ENCODE results near the gene PCCB.
"Not testable (repeated sequence)": the region's sequence is repeated elsewhere in the genome, so short reads cannot be mapped to it uniquely, and the experiment has no call there.

Gene PCCB

GRCh38 chr3:136263251-136263650 is 13.1 kb downstream of the PCCB start:
- DNase-seq = no peak

DNA sequence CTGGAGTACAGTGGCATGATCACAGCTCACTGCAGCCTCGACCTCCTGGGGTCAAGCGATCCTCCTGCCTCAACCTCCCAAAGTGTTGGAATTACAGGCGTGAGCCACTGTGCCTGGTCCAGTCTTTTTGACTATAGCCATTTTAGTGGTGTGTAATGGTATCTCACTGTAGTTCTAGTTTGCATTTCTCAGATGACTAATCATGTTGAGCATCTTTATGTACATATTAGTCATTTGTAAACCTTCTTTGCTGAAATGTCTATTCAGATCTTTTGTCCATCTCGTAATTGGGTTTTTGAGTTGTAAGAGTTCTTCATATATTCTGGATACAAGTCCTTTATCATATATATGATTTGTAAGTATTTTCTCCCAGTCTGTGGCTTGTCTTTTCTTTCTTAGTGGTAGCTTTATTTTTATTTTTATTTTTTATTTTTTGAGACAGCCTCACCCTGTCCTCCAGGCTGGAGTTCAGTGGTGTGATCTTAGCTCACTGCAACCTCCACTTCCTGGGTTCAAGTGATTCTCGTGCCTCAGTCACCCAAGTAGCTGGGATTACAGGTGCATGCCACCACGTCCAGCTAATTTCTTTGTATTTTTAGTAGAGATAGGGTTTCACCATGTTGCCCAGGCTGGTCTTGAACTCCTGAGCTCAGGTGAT is 16.5 kb downstream of the PCCB start:
- peak; percentile 3 to 23 for DNase-seq

- no peak for DNase-seq
These were observed 17.1 kb downstream of the PCCB start for GRCh38 chr3:136267235-136267634.

GRCh38 chr3:136270179-136270578 is 20.0 kb downstream of the PCCB start:
- no peak for DNase-seq

DNA sequence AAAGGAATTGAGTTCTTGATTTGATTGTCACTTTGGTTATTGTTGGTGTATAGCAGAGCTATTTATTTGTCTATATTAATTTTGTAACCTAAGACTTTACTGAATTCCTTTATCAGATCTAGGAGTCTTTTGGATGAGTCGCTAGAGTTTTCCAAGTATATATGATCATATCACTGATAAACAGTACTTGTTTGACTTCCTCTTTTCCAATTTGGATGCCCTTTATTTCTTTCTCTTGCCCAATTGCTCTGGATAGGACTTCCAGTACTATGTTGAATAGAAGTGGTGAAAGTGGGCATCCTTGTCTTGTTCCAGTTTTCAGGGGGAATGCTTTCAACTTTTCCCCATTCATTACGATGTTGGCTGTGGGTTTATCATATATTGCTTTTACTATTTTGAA is 21.5 kb downstream of the PCCB start:
- not testable (repeated sequence) for DNase-seq

DNA sequence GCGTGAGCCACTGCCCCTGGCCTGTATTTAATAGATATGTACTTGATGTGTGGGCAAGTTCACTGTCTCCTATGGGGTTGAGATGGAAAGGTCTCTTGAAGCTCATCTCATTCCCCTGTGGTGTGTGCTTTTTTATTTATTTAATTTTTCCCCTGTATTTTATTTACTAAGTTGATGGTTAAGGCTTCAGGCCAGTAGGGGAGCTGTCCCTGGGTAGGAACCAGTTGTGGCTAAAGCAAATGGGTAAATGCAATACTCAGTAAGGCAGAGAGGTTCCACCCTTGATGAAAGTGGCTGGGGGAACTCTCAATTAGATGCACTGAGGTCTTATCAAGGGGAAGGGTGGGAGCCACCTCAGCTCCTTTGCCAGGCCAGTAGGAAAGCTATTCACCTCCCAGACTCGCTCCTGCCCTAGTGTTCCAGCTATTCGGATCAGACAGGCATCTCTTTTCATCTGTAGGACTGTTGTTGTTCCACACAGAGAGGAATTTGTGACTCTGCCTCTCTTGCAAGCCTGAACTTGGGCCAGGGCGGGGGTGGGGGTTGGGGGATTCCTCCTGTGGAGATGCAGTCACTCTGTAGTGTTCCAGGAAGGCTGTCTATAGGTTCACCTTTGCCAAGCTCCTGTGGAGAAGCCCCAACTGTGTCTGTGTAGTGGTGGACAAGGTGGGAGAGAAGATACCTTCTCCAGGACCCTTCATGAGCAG is 26.1 kb downstream of the PCCB start:
- no peak for DNase-seq

DNA sequence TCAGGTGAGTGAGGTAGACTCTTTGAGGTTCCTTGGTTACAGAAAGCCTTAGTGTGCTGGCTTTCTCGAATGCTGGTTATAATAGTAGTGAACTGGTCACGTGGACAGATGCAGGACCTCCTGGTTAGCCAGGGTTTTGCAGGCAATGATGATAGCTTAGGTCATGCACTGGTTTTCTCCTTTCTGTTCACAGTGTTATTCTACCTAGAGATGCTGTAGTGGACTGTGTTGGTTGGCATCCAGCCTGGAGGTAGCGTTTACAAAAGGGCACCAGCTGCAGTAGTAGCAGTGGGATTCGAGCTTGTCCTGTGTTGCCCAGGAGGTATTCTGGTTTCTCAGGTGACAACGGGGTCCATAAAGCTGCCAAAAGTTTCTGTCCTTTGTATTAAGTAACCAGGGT is 27.0 kb downstream of the PCCB start:
- DNase-seq = no peak

- DNase-seq = no peak
These were observed 27.5 kb downstream of the PCCB start for GRCh38 chr3:136277634-136278033.

DNA sequence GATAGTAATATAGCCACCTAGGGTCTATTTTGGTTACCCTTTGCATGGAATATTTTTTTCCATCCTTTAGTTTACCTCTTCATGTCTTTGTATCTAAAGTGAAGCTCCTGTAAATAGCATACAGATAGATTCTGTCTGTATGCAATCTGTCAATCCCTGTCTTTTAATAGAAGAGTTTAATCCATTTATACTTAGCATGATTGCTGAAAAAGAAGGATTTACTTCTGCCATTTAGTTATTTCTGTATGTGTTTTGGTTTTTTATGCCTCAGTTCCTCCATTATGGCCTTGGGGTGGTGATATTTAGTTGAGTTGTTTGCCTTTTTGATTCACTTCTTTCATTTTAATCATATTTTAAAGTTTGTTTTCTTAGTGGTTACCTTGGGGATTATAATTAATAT is 29.0 kb downstream of the PCCB start:
- no peak for DNase-seq

DNA sequence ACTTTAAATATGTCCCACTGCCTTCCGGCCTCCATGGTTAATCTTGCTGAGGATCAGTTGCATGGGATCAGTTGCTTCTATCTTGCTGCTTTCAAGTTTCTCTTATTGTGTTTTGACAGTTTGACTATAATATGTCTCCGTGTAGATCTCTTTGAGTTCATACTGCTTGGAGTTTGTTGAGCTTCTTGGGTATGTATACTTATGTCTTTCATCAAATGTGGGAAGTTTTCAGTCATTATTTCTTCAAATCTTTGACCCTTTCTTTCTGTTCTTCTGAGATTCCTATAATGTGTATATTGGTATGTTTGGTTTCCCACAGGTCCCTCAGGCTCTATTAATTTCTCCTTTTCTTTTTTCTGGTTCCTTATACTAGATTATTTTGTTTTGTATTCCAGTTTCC is 30.8 kb downstream of the PCCB start:
- no peak for DNase-seq

- no peak for DNase-seq
These were observed 31.9 kb downstream of the PCCB start for GRCh38 chr3:136281966-136282520.

DNA sequence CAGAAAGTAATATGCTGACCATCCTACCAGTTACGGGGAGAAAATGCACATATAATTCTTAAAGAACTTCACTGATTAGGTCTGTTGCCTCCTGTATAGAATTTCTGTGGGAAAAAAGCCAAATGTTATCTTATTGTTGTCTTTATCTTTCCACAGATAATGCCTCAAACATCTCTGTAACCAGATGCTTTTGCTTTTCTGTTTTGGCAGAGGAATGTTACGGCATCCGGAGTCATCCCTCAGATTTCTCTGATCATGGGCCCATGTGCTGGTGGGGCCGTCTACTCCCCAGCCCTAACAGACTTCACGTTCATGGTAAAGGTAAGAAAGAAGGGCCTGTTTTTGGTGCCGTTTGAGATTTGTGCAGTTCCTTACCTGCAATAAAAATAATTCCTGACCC is 33.5 kb downstream of the PCCB start:
- DNase-seq = no peak

DNA sequence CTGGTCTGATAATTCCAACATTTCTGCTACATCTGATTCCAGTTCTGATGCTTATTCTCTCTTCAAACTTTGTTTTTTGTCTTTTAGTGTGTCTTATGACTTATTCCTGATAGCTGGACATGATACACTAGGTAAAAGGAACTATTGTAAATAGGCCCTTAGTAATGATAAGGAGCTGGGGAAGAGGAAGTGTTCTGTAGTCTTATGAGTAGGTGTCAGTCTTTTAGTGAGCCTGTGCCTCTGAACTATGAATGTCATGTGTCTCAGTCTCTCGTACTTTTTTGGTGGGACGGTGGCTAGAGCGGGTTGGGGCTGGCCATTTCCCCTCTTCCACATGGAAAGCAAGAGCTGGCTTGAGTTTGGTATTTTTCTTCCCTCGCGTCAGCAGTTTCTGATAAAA is 41.2 kb downstream of the PCCB start:
- DNase-seq = no peak

GRCh38 chr3:136292500-136292899 is 42.4 kb downstream of the PCCB start:
- no peak for DNase-seq

- no peak for DNase-seq
These were observed 43.1 kb downstream of the PCCB start for GRCh38 chr3:136293279-136293678.

- DNase-seq = no peak
These were observed 44.0 kb downstream of the PCCB start for GRCh38 chr3:136294176-136294575.

GRCh38 chr3:136296960-136297359 is 46.8 kb downstream of the PCCB start:
- DNase-seq = no peak

DNA sequence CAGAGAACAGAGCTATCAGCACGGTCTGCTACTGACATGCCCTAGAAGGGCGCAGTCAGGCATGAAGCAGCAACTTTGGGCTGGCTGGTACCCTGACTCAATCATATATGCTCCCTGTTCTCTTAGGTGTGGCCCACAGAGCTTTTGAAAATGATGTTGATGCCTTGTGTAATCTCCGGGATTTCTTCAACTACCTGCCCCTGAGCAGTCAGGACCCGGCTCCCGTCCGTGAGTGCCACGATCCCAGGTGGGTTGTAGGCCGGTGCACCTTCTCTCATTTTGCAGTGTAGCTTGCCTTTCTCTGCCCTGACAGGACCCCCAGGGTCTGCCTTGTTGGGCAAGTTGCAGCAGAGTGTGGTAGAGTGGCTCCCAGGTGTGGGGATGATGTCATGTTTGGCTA is 47.7 kb downstream of the PCCB start:
- DNase-seq = no peak

DNA sequence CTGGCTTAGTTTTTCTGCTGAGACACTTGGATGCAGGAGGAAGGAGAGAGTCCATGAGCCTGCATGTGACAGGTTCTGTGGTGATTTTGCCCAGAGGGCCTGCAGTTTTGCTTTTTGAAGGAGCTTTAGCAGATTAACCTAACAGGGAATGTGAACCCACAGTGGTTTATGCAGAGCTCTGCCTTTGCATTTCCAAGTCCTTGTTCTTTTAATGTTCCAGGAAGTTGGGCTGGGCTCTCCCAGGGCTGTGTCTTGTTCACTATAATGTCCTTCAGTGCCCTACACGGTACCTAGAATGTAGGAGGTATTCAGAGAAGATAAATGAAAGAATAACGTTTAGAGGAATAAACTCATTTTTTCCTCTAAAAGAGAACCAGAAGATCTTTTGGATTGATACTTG is 50.3 kb downstream of the PCCB start:
- DNase-seq = no peak

- DNase-seq = peak in 1 of 2 experiments; percentile 4
These were observed 55.7 kb downstream of the PCCB start for GRCh38 chr3:136305879-136306278.

DNA sequence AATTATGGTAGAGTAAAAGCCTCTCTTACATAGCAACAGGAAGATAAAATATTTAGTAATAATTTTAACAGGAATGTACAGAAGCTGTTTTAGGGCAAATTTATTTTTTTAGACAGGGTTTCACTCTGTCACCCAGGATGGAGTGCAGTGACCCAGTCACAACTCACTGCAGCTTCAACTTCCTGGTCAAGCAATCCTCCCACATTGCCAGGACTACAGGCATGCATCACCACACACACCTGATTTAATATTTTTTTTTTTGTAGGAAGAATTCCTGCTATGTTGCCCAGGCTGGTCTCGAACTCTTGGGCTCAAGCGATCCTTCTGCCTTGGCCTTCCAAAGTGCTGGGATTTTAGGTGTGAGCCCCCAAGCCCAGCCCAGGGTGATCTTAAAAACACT is 61.1 kb downstream of the PCCB start:
- no peak for DNase-seq

DNA sequence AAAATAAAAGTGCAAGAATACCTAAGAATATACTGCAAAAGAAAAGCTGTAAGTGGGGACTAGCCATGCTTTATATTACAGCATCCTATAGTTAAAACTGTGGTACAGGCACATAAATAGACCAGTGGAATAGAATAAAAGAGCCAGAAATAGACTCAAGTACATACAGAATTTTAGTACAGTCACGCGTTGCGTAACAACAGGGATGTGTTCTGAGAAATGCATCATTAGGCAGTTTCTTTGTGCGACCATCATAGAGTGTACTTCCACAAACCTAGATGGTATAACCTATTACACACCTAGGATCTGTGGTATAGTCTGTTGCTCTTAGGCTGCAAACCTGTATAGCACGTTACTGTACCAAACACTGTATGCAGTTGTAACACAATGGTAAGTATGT is 61.8 kb downstream of the PCCB start:
- DNase-seq = no peak

DNA sequence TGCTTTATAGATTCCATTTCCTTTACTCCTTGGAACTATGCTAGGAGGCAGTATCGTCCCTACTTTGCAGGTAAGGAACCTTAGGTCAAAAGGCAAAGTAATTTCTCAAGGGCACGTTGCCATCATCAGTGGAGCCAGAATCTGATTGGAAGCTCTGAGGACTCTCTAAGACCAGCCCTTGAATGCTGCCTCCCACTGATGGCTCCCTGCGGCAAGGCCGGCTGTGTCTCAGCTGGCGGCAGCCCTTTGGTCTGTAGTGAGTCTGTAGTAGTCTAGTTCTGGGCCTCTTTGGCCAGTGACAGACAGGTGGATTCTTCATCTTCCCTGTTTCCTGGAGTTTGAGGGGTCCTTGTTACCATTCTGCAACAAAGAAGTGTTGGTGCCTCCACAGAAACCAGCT is 76.2 kb downstream of the PCCB start:
- no peak for DNase-seq

- no peak for DNase-seq
These were observed 77.5 kb downstream of the PCCB start for GRCh38 chr3:136327671-136328070.

- DNase-seq = no peak
These were observed 79.5 kb downstream of the PCCB start for GRCh38 chr3:136329593-136329992.
